PC-3 (cell line): ENCODE results near the gene TARDBP.

ENCODE experiments used
- CTCF ChIP-seq: fragments of 300-600 bp; sonication (generic); conservative IDR thresholded peaks from 2 replicates; pipeline ENCODE4 v1.5.1; 2017; ENCODE audit warnings: antibody characterized with exemption, low read depth, mild to moderate bottlenecking, low read length
- EZH2 ChIP-seq: fragments of 300-600 bp; sonication (generic); IDR thresholded peaks from one replicate; pipeline ENCODE4 v1.6.1; 2017; ENCODE audit warnings: antibody characterized with exemption, mild to moderate bottlenecking, low read length; ENCODE audit not compliant: unreplicated experiment
- EZH2phosphoT487 ChIP-seq: fragments of 300-600 bp; sonication (generic); IDR thresholded peaks from 2 replicates; pipeline ENCODE4 v1.6.1; 2018; ENCODE audit warnings: mild to moderate bottlenecking, antibody characterized with exemption, low read length, borderline replicate concordance

GRCh38 chr1:10968411-10968826 lies 44.0 kb upstream of the TARDBP start:
- TF ChIP-seq EZH2 (no peak), CTCF (no peak), EZH2phosphoT487 (no peak)
